CD4-positive, alpha-beta T cell treated with Interleukin-15 for 1 hour (primary cell): ENCODE results near the gene TEX54.
"Not testable (repeated sequence)": the region's sequence is repeated elsewhere in the genome, so short reads cannot be mapped to it uniquely, and the experiment has no call there.

Experiments
- DNase-seq: peaks from one replicate; pipeline ENCODE4 v3.0.0-alpha.2; 2020

Gene TEX54

DNA sequence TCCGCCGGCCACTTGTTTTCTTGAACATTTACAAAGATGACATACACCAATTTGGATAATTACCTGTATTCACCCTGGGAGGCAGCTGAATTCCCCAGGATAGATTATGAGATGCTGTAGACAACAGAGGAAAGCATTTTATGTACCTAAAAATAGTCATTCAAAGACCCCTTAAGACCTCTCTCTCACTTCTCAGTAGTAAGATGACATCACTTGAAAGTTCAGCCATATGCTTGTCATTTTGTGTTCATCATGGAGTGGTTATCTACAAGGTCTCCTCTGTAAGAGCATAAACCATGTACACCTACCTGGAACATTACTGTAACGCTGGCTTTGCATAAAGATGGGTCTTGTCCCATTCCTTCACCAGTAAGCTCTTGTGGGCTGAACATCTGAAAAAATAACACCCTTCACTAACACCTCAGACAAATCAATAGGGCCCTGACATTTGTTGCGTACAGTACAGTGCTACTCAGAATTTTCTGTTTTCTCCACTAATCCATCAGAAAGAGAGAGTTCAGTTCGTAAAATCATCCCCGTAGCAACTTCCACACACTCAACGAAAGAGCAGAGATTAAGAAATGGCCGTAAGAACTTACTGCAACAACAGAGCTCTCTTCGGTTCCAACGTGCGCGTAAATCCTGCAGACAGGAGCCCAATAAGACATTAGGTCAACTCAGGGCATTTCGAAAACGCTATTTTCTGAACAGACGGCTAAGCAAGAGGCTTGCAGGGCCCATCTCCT is 22.4 kb upstream of the TEX54 start:
- DNase-seq = no peak

DNA sequence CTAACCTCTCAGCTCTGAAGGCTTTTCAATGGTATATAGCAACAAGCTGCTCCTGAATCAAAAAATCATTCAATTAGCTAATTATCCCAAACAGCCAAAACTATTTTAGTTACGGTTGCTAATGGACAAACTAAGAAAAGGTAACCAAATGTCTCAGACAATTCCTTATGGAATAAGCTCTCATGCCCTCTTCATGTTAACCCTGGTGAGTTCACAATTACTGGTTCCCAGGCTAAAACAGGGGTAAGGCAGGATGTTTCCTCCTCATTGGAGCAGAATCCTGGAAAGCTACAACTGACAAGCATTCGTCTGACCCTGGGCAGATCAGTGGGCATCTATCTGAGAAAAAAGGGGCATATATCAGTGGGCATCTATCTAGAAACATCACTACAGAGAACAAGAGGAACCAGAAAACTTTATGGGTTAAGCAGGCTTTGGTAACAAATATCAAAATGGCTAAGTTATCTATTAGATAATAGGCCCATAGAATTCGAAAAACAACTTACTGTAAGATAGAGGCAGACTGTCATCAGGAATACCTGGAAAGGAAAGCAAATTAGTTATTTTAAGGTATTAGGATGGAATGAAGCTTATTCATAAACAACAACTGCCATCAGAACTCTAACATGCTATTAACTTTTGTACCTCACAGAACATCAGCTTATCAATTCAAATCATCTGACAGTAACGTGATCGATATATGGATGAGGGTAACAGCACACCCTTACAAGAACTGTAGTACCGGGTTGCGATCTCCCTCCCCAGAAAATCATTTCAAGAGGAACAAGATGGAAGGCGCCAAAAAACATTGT is 21.6 kb upstream of the TEX54 start:
- DNase-seq = no peak

DNA sequence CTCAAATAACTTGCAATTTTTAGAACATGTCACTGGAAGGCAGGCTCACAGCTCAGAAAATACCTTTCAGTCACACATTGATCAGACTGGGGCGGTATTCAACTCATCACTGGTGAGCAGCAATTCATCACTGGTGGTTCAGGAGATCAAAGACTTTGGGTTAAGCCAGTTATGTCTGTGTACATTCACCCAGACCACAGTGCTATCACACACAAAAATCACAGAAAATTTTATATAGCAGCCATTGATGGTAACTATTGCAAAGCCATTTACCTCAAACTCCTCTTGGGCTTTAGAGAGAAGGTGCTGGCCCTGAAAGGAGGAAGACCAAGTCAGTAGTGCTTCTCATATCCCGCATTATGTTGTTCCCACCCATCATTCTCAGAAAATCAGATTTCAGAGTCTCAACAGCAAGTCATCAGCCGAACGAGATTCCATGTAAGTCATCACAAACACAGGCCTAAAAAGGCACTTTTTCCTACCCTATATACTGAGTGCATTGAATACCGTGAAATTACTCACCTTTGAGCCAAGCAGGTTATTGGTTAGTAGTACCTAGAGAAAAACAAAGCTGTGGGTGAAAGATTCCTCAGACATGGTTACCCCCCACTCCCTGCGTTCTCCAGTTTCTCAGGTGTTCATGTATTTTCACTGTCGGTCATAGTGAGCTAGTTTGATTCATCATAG is 20.8 kb upstream of the TEX54 start:
- no peak for DNase-seq

DNA sequence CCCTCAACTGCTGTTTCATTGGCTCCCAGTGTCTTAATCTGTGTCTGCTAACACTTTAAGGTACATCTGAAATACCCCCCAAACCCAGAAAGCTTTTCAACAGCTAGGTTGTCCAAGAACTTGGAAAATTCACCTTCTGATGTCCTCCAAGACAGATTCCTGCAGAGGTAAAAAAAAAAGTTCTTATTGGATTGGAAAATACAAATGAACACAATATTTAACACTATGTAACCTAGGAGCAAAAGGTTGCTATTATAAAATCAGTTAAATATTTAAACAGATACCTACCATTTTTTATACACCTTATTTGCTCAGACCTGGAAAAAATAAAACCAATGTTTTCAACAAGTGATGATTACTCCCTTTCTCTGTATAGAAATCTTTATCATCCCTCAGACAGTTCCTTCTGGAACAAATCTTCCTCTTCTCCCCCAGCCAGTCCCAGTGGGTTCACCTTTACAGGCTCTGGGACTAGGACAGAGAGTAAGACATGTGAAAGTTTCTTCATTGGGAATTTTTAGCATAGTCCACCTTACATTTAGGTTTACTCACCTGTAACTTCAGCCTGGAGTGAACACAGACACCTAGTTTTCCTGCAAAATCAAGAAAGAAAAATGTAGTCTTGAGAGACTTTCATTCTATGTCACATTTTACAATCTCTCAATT is 20.0 kb upstream of the TEX54 start:
- no peak for DNase-seq

DNA sequence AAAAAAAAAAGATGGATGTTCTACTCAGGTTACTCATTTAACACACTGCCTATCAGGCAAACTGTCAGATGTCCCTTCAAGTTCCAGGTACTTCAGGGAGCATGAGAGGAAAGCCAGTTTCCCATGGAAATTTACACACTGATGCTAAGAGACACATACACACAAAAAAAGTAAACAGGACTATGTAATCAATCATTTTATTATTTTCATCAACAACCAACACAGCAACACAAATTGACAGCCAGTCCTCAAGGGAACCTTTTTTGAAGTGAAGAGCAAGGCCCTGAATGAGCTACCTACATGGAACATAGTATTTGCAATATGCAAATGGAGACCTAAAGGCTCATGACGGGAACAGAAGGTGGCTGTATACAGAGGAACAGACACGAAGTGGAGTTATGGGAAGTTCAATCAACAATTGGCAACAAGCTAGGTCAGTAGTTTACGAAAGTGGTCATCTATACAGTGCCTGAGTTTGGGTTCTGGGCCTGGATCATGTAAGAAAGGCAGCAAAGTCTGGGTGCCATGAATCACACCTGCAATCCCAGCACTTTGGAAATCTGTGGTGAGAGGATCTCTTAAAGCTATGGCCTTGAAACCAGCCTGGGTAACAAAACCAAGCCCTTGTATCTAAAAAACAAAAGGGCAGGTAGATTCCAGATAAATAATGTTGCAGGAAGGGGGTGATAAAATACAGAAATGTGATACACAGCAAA is 19.3 kb upstream of the TEX54 start:
- no peak for DNase-seq

DNA sequence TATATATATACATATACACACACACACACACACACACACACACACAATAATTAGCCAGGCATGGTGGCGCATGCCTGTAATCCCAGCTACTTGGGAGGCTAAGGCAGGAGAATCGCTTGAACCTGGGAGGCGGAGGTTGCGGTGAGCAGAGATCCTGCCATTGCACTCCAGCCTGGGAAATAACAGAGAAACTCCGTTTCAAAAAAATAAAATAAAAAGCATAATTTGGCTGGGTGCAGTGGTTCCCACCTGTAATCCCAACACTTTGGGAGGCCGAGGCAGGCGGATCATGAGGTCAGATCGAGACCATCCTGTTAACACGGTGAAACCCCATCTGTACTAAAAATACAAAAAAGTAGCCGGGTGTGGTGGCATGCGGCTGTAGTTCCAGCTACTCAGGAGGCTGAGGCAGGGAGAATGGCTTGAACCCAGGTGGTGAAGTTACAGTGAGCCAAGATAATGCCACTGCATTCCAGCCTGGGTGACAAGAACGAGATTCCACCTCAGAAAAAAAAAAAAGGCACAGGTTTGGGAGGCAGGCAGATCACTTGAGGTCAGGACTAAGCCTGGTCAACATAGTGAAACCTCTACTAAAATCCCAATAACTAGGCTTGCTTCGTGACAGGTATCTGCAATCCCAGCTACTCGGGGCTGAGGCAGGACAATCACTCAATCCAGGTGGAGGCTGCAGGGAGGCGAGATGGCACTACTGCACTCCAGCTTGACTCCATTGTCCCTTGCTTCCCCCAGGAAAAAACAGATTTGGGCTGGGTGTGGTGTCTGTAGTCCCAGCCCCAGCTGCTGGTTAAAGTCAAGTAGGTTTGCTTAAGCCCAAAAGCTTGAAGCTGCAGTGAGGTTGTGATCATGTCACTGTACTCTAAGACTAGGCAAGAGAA is 18.5 kb upstream of the TEX54 start:
- DNase-seq = no peak

DNA sequence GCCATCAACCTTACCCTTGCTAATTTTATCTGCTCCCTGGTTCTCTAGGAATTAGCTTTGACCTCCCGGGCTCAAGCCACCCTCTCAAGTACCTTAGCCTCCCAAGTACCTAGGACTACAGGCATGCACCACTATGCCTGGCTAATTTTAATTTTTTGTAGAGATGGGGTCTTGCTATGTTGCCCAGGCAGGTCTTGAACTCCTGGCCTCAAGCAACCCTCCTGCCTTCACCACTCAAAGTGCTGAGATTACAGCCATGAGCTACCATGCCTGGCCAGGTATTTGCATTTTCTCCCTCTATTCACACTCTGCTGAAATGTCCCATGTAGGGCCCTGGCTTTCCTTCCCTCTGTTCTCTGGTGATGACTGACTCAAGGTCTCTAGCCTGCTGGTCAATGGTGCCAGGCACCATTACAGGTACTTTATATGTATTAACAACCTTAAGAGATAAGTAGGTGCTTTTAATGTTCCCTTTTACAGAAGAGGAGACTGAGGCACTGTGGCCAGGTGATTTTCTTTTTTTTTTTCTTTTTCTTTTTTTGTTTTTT is 15.2 kb upstream of the TEX54 start:
- no peak for DNase-seq

DNA sequence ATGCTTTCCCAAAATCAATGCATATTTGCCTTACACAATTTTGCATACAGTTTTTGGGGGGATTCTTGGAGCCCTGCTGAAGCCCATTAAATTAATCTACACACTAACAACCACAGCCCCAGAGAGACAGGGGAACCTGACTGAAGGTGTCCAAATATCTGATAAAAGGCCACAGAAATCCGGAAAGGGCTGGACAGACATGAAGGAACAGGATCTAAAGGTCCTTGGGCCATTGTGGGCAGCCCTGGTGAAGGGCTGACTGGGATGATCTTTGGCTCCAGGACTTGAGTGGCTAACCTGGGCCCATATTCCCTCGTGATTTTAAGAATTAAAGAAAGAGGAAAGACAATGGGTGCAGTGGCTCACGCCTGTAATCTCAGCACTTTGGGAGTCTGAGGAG is 13.5 kb upstream of the TEX54 start:
- DNase-seq = no peak

DNA sequence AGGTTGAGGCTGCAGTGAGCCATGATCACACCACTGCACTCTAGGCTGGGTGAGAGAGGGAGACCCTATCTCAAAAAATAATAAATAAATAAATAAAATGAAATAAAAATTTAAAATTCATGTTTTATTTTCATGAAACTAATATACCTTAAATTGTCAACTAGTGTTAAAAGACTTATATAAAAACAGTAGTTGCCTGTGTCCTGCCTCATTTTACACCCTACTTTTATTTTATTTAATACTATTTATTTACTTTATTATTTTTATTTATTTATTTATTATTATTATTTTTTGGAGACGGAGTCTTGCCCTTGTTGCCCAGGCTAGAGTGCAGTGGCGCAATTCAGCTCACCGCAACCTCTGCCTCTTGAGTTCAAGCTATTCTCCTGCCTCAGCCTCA is 11.5 kb upstream of the TEX54 start:
- DNase-seq = no peak

DNA sequence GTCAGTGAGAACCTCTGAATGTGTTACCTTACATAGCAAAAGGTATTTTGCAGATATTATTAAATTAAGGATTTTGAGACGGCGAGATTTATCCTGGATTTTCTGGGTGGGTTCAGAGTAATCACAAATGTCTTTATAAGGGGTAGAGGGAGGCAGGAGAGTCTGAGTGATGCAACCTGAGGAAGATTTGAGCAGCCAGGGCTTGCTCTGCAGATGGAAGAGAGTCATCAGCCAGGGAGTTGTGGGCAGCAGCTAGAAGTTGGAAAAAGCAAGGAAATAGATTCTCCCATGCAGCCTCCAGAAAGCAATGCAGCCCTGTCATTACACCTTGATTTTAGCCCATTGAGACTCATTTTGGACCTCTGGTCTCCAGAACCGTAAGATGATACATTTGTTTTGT is 10.8 kb upstream of the TEX54 start:
- DNase-seq = no peak

DNA sequence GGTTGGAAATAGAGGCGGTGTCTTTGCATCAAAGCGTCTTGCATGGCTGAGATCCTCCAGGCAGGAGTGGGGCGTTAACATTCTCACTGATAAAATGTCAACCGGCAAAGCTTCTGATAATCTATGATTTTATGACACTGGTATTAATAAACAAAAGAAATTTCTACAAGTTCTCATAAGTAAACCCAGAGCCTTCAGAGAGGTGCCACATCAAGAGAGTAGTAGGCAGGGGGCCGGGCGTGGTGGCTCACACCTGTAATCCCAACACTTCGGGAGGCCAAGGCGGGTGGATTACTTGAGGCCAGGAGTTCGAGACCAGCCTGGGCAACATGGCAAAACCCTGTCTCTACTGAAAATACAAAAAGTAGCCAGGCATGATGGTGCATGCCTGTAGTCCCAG is 10.2 kb upstream of the TEX54 start:
- DNase-seq = not testable (repeated sequence)

DNA sequence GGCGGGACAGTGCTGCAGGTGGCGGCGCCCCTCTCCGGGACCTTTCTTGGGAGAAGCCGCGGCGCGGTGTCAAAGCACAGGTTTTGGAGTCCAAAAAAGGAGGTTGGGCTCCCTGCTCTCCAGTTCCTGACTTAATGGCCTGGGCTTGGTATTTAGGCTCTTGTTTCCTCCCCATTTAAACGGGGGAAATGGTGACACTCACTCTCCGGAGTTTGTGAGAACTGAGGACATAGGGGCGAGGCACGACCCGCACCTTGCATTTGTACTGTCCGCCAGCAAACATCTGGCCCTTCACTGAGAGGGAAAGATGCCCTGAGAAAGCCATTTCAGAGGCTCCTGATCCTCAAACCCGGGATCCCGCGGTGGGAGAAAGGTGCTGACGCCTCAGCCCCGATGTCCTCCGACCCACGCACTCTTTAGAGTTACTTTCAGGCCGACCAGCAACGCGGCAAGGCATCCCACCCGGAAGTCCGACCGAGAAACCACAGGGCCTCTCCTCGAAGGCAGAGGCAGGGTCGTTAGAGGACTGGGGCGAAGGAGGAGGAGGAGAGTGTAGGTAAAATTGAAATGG is 9.6 kb upstream of the TEX54 start:
- DNase-seq = peak; percentile 39

DNA sequence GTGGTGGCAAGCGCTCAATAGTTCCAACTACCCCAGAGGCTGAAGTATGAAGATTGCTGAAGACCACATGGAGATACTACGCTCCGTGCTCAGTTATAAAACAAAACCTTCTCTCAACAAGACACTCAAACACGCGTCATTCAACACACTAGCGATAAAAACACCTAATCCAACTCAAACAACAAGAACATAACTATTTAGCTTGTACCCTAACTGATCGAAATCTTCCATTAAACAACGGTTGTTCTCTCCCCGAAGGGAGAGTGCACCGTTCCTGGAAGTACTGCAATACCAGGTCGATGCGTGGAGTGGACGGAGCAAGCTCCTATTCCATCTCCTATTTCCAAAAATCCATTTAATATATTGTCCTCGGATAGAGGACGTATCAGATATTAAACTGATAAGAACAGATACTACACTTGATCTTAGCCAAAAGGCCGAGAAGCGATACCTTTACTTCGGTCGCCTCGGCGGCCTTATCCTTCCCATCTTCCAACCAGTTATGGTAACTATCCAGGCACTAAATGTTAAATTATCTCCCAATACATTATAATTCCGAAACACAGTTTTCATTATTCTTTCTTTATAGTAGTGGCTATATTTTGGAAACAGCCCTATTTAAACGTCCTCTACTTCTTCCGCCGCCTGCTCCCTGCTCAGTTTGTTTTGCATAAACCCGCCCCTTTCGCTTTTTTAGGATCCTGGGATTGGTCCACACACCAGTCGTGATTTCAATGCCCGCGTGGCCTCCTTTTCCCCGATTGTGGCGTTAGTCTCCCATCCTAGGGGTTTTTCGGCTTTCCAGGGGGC is 8.9 kb upstream of the TEX54 start:
- DNase-seq = peak; percentile 94

DNA sequence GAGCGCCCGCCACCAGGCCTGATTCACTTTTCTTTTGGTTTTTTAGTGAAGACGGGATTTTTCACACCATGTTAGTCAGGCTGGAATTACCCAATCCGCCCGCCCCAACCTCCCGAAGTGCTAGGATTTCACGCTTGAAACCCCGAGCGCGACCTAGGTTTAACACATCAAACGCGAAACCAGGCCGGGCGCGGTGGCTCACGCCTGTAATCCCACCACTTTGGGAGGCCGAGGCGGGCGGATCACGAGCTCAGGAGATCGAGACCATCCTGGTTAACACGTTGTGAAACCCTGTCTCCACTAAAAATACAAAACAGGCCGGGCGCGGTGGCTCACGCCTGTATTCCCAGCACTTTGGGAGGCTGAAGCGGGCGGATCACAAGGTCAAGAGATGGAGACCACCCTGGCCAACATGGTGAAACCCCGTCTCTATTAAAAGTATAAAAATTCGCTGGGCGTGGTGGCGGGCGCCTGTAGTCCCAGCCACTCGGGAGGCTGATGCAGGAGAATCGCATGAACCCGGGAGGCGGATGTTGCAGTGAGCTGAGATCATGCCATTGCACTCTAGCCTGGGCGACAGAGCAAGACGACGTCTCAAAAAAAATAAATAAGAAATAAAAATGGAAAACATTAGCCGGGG is 8.2 kb upstream of the TEX54 start:
- DNase-seq = peak; percentile 86

DNA sequence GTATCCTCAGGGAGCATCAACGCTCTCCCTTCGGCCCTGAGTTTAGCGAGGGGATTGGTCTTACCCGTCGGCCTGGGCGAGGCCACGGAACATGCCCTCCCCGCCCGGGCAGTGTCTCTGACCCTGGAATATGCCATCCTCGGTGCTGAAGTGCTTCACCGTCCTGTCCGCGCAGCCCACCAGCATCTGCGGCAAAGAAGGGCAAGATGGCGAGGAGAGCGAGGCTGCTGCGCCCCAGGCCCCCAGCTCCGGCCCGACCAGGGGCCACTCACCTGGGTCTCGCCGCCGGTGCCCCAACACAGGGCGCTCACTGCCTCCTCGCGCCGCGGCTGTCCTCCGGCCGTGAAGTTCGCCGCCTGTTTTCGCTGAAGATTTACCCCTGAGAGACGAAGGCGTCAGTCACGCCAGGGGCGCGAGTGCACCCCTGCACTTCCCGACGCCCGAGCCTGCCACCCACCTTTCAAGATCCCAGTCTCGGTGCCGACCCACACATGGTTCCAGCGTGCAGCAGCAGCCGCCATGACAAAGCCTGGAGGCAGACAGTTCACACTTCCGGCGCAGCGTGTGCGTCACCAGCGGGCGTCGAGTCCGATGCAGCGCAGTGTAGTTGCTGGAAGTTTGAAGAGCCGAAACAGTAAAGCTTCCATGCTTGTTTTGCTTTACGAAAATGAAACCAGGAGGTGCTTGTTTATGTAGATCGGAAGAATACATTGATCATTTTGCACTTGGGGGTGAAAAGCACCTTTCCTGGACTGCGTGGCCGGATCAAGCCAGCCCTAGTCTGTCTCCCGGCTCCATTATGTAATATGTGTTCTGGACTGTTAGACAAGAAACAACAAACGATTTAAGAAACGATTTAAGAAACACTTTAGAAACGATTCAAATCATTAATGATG is 6.7 kb upstream of the TEX54 start, which contains the start of gene WDR74:
WDR74 (minus strand) TSS at position 541 of the 896 bp plus-strand sequence; CDS start at position 521, 20 bp downstream.
- peak; percentile 94 for DNase-seq

DNA sequence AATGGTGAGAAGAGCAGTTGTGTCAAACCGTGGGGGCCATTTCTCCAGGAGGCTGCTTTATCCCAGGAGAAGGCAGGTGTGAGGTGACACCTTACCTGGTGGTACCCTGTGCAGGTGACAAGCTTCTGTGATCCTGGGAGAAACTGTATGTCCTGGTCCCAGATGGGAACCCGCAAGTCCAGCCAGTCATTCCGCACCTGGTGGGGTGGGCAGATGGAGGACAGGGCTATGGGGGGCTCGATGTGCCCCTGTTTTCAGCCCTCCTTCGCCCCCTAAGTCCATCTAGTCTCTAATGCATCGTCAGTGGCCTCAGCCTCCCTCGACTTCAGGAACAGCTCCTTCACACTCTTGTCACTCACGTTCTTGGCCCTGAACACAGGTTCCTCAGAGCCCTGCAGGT is 2.7 kb upstream of the TEX54 start:
- no peak for DNase-seq

DNA sequence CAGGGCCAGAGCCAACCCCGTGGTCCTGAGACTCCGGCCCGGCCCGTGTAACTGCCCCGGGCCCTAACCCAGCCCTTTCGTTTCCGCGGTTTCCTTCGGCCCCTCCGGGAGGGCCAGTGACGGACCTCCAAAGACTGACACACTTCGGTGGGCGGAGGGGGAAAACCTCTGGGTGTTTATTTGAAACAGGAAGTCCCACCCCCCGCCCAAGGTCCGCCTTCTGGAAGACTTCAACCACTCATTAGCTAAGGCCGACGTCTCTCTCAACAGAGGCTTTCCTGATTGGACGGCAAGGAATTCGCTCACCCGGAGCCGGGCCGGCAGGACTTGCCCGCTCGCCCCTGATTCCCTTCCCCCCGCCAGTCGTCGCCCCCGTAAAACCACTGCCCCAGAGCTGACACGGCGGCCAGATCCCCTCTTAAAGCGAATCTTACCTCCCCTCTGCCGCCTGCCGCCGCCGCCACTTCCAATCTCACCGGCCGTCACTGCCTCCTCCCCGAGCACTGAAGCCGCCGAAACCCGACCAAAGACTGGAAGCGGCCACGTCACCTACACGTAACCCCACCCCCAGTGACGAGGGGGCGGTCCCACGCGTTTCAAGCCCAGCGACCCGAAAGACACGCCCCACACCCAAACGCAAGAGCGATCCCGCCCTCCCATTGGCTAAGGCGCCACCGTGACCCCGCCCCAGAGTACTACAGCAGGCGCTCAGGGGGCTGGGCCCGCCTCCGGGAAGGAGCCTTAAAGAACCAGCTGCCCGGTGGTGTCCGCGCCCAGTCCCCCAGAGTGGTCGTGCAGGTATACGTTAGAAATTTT is 913 bp downstream of the TEX54 start, which contains the start of gene STX5:
STX5 (minus strand) TSS at position 532 of the 816 bp plus-strand sequence. CDS start 808 bp downstream, outside the sequence.
- peak; percentile 98 for DNase-seq
